ENCODE data around the gene HCRTR2.
"Not testable (repeated sequence)": the region's sequence is repeated elsewhere in the genome, so short reads cannot be mapped to it uniquely, and the experiment has no call there.

HCRTR2 gene

DNA sequence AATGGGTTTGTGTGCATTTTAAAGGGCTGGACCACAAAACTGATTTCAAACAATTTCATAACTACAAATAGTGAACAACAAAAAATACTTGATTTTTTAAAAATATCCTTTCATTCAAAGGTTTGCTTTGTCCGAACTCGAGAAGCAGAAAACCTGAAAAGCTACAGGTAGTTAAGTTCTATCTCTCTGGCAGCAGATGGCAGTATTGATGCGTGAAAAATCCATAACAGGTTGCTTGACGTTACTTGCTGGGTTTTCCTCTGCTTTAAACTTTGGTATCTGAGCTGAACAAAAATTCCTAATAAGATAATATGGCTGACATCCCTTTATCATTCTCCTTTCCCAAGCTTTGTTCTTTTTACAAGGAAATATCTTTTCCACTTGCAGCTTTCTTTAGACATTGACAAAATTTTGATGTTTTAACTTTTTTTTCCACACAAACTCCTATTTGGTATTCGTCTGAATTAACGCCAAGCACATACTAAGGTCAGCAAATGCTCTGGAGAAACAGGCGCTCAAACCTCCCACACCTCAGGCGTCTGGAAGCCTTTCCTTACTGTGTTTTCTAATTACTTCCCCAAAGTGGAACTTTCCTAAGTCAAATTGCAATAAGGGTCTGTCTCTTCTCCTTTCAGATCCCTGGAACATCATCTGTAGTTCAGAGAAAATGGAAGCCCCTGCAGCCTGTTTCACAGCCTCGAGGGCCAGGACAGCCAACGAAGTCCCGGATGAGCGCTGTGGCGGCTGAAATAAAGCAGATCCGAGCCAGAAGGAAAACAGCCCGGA is 102.6 kb downstream of the HCRTR2 start:
- Histone ChIP-seq H3K4me3 (ENCODE audit: low read depth in 1 of 5, low read length in 5 of 5) (peak overlapping the region in 4 of 5 donors; percentile 42 to 58 (median 47)), H3K27ac (ENCODE audit: low read depth, low read length) (no peak overlapping the region), H3K36me3 (ENCODE audit: control insufficient read depth in 5 of 5, insufficient read depth in 5 of 5, low read length in 5 of 5) (no peaks in the 10 kb centered on the region), H3K4me1 (ENCODE audit: control insufficient read depth in 5 of 5, insufficient read depth in 5 of 5, low read length in 5 of 5) (peaks cover 0 to 8% (median 6%) of the 10 kb centered on the region in 5 donors), H3K27me3 (ENCODE audit: control insufficient read depth in 5 of 5, insufficient read depth in 4 of 5, low read length in 5 of 5) (no peaks in the 10 kb centered on the region), H3K9ac (ENCODE audit: low read length in 5 of 5) (no peak overlapping the region), H3K9me3 (ENCODE audit: control insufficient read depth in 5 of 5, low read length in 5 of 5) (no peaks in the 10 kb centered on the region)

GRCh38 chr6:55277646-55278045 is 103.3 kb downstream of the HCRTR2 start:
- Histone ChIP-seq H3K9ac (ENCODE audit: low read length in 5 of 5) (no peak overlapping the region), H3K4me1 (ENCODE audit: control insufficient read depth in 5 of 5, insufficient read depth in 5 of 5, low read length in 5 of 5) (peaks cover 0 to 8% (median 6%) of the 10 kb centered on the region in 5 donors), H3K4me3 (ENCODE audit: low read depth in 1 of 5, low read length in 5 of 5) (no peak overlapping the region), H3K9me3 (ENCODE audit: control insufficient read depth in 5 of 5, low read length in 5 of 5) (no peaks in the 10 kb centered on the region), H3K27ac (ENCODE audit: low read depth, low read length) (no peak overlapping the region), H3K36me3 (ENCODE audit: control insufficient read depth in 5 of 5, insufficient read depth in 5 of 5, low read length in 5 of 5) (no peaks in the 10 kb centered on the region), H3K27me3 (ENCODE audit: control insufficient read depth in 5 of 5, insufficient read depth in 4 of 5, low read length in 5 of 5) (no peaks in the 10 kb centered on the region)

- H3K4me1 ChIP-seq (ENCODE audit: control insufficient read depth in 5 of 5, insufficient read depth in 5 of 5, low read length in 5 of 5) = peaks cover 0 to 8% (median 6%) of the 10 kb centered on the region in 5 donors
- no peak overlapping the region for H3K4me3 ChIP-seq (ENCODE audit: low read depth in 1 of 5, low read length in 5 of 5)
- H3K9me3 ChIP-seq (ENCODE audit: control insufficient read depth in 5 of 5, low read length in 5 of 5) = no peaks in the 10 kb centered on the region
- H3K9ac ChIP-seq (ENCODE audit: low read length in 5 of 5) = no peak overlapping the region
- no peak overlapping the region for H3K27ac ChIP-seq (ENCODE audit: low read depth, low read length)
- no peaks in the 10 kb centered on the region for H3K36me3 ChIP-seq (ENCODE audit: control insufficient read depth in 5 of 5, insufficient read depth in 5 of 5, low read length in 5 of 5)
- H3K27me3 ChIP-seq (ENCODE audit: control insufficient read depth in 5 of 5, insufficient read depth in 4 of 5, low read length in 5 of 5) = no peaks in the 10 kb centered on the region
These were observed 106.9 kb downstream of the HCRTR2 start for GRCh38 chr6:55281215-55281614.

DNA sequence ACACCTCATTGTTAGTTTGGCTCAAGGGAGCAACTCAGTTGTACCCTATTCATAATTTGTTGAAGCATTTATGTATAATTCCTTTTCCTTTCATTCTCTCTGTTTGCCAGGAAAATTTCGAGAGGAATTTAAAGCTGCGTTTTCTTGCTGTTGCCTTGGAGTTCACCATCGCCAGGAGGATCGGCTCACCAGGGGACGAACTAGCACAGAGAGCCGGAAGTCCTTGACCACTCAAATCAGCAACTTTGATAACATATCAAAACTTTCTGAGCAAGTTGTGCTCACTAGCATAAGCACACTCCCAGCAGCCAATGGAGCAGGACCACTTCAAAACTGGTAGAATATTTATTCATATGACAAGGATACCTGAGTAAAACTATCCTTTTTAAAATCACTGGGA is 107.8 kb downstream of the HCRTR2 start:
- no peaks in the 10 kb centered on the region for H3K9me3 ChIP-seq (ENCODE audit: control insufficient read depth in 5 of 5, low read length in 5 of 5)
- no peaks in the 10 kb centered on the region for H3K36me3 ChIP-seq (ENCODE audit: control insufficient read depth in 5 of 5, insufficient read depth in 5 of 5, low read length in 5 of 5)
- H3K9ac ChIP-seq (ENCODE audit: low read length in 5 of 5) = no peak overlapping the region
- no peak overlapping the region for H3K27ac ChIP-seq (ENCODE audit: low read depth, low read length)
- H3K4me3 ChIP-seq (ENCODE audit: low read depth in 1 of 5, low read length in 5 of 5) = no peak overlapping the region
- peaks cover 0 to 4% (median 3%) of the 10 kb centered on the region in 5 donors for H3K4me1 ChIP-seq (ENCODE audit: control insufficient read depth in 5 of 5, insufficient read depth in 5 of 5, low read length in 5 of 5)
- no peaks in the 10 kb centered on the region for H3K27me3 ChIP-seq (ENCODE audit: control insufficient read depth in 5 of 5, insufficient read depth in 4 of 5, low read length in 5 of 5)

DNA sequence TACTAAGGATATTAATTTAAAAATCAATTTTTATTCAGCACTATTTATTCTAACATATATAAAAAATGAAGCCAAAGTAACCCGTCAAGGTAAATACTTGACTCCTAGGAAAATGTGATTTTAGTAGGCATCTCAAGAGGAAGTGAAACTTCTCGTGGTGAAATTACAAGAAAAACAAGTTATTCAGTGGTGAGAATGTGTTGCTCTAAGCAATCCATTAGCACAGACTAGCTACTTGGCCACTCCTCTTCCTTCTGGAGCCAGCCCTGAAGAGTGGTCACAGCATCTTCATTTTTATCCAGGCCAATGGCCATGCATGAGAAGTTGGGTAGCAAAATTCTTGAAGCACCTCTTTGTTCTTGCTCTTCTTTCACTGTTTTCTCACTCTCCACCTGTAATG is 112.5 kb downstream of the HCRTR2 start:
- Histone ChIP-seq H3K27ac (ENCODE audit: low read depth, low read length) (no peak overlapping the region), H3K9me3 (ENCODE audit: control insufficient read depth in 5 of 5, low read length in 5 of 5) (no peaks in the 10 kb centered on the region), H3K9ac (ENCODE audit: low read length in 5 of 5) (no peak overlapping the region), H3K27me3 (ENCODE audit: control insufficient read depth in 5 of 5, insufficient read depth in 4 of 5, low read length in 5 of 5) (no peaks in the 10 kb centered on the region), H3K36me3 (ENCODE audit: control insufficient read depth in 5 of 5, insufficient read depth in 5 of 5, low read length in 5 of 5) (no peaks in the 10 kb centered on the region), H3K4me3 (ENCODE audit: low read depth in 1 of 5, low read length in 5 of 5) (no peak overlapping the region), H3K4me1 (ENCODE audit: control insufficient read depth in 5 of 5, insufficient read depth in 5 of 5, low read length in 5 of 5) (no peaks in the 10 kb centered on the region)

DNA sequence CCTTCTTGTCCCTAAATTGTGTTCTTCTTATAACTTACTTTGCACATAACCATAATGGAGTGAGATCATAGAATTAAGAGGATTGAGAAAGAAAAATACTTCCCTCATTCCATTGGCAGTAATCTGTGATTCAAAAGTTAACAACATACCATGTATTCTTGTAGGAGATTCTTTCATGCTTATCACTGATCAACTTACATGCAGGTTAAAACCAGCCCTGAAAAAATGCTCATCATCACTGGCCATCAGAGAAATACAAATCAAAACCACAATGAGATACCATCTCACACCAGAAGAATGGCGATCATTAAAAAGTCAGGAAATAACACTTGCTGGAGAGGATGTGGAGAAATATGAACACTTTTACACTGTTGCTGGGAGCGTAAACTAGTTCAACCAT is 116.4 kb downstream of the HCRTR2 start:
- Histone ChIP-seq H3K27ac (ENCODE audit: low read depth, low read length) (no peak overlapping the region), H3K4me1 (ENCODE audit: control insufficient read depth in 5 of 5, insufficient read depth in 5 of 5, low read length in 5 of 5) (no peaks in the 10 kb centered on the region), H3K9me3 (ENCODE audit: control insufficient read depth in 5 of 5, low read length in 5 of 5) (no peaks in the 10 kb centered on the region), H3K36me3 (ENCODE audit: control insufficient read depth in 5 of 5, insufficient read depth in 5 of 5, low read length in 5 of 5) (no peaks in the 10 kb centered on the region), H3K4me3 (ENCODE audit: low read depth in 1 of 5, low read length in 5 of 5) (no peak overlapping the region), H3K9ac (ENCODE audit: low read length in 5 of 5) (no peak overlapping the region), H3K27me3 (ENCODE audit: control insufficient read depth in 5 of 5, insufficient read depth in 4 of 5, low read length in 5 of 5) (no peaks in the 10 kb centered on the region)

GRCh38 chr6:55293116-55293515 is 118.8 kb downstream of the HCRTR2 start:
- no peak overlapping the region for H3K27ac ChIP-seq (ENCODE audit: low read depth, low read length)
- no peaks in the 10 kb centered on the region for H3K4me1 ChIP-seq (ENCODE audit: control insufficient read depth in 5 of 5, insufficient read depth in 5 of 5, low read length in 5 of 5)
- H3K9ac ChIP-seq (ENCODE audit: low read length in 5 of 5) = no peak overlapping the region
- no peaks in the 10 kb centered on the region for H3K36me3 ChIP-seq (ENCODE audit: control insufficient read depth in 5 of 5, insufficient read depth in 5 of 5, low read length in 5 of 5)
- no peak overlapping the region for H3K4me3 ChIP-seq (ENCODE audit: low read depth in 1 of 5, low read length in 5 of 5)
- peaks cover 0 to 4% (median 4%) of the 10 kb centered on the region in 5 donors for H3K9me3 ChIP-seq (ENCODE audit: control insufficient read depth in 5 of 5, low read length in 5 of 5)
- no peaks in the 10 kb centered on the region for H3K27me3 ChIP-seq (ENCODE audit: control insufficient read depth in 5 of 5, insufficient read depth in 4 of 5, low read length in 5 of 5)

DNA sequence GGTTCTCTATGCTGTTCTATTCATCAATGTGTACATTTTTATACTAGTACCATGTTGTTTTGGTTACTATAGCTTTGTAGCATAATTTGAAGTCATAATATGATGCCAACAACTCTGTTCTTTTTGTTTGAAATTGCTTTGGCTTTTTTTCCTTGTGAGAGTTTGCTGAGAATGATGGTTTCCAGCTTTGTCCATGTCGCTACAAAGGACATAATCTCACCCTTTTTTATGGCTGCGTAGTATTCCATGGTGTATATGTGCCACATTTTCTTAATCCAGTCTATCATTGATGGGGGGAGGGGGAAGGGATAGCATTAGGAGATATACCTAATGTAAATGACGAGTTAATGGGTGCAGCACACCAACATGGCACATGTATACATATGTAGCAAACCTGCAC is 122.9 kb downstream of the HCRTR2 start:
- H3K9me3 ChIP-seq (ENCODE audit: control insufficient read depth in 5 of 5, low read length in 5 of 5); H3K9ac ChIP-seq (ENCODE audit: low read length in 5 of 5); H3K27me3 ChIP-seq (ENCODE audit: control insufficient read depth in 5 of 5, insufficient read depth in 4 of 5, low read length in 5 of 5); H3K36me3 ChIP-seq (ENCODE audit: control insufficient read depth in 5 of 5, insufficient read depth in 5 of 5, low read length in 5 of 5); H3K4me3 ChIP-seq (ENCODE audit: low read depth in 1 of 5, low read length in 5 of 5); H3K4me1 ChIP-seq (ENCODE audit: control insufficient read depth in 5 of 5, insufficient read depth in 5 of 5, low read length in 5 of 5); H3K27ac ChIP-seq (ENCODE audit: low read depth, low read length): not testable (repeated sequence)

DNA sequence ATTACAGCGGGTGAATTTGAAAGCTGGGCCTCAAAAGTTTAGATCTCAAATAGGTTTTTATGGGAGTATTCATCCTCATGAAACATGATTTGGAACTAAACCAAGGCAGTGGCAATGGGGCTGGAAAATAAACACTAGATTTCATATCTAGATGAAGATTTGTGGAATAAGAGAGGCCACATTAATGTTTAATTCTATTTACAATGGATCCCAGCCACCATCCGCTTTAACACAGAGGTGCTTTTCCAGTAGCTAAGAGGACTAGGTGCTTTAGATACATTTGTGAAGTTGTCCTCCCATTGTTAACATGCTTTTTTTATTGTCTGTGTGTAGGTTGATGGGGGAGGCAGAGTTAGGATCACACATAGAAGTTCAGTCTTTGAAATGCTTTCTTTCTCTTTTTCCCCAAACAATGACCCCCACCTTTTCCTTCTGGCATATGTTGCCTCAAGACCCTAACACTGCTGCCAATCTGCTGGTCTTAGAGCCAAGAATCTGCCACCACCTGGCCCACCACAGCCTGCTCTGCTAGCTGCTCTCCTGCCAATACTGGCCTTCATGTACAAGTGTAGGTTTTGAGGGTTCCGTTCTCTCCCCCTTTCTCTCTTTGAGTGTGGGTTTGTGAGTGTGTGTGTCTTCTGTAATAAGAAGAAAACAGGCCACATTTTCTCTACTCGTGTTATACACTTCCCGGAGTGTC is 125.1 kb downstream of the HCRTR2 start:
- Histone ChIP-seq H3K27ac (ENCODE audit: low read depth, low read length) (no peak overlapping the region), H3K9ac (ENCODE audit: low read length in 5 of 5) (no peak overlapping the region), H3K36me3 (ENCODE audit: control insufficient read depth in 5 of 5, insufficient read depth in 5 of 5, low read length in 5 of 5) (no peaks in the 10 kb centered on the region), H3K4me3 (ENCODE audit: low read depth in 1 of 5, low read length in 5 of 5) (no peak overlapping the region), H3K9me3 (ENCODE audit: control insufficient read depth in 5 of 5, low read length in 5 of 5) (peaks cover 0 to 4% (median 4%) of the 10 kb centered on the region in 5 donors), H3K4me1 (ENCODE audit: control insufficient read depth in 5 of 5, insufficient read depth in 5 of 5, low read length in 5 of 5) (no peaks in the 10 kb centered on the region), H3K27me3 (ENCODE audit: control insufficient read depth in 5 of 5, insufficient read depth in 4 of 5, low read length in 5 of 5) (no peaks in the 10 kb centered on the region)

DNA sequence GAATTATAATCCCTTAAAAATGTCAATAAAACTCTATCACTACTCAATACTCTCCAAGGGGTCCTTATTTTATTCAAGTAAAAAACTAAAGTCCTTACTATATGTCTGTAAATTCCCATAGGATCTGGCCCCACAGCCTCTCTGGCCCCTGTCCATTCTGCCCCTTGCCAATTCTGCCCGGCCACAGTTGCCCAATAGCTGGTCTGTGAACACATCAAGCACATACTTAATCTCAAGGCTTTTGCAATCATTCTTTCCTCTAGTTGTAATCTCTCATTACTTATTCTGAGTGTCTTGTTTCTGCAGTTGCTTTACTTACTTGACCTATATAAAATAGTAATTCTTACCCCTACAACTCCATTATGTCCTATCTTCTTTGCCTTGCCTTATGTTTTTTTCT is 130.4 kb downstream of the HCRTR2 start:
- H3K4me1 ChIP-seq (ENCODE audit: control insufficient read depth in 5 of 5, insufficient read depth in 5 of 5, low read length in 5 of 5) = peaks cover 0 to 5% (median 0%) of the 10 kb centered on the region in 5 donors

More for the DNA sequence above, 130.4 kb downstream of the HCRTR2 start:
- H3K27me3 ChIP-seq (ENCODE audit: control insufficient read depth in 5 of 5, insufficient read depth in 4 of 5, low read length in 5 of 5) = no peaks in the 10 kb centered on the region
- H3K9me3 ChIP-seq (ENCODE audit: control insufficient read depth in 5 of 5, low read length in 5 of 5) = peaks cover 0 to 3% (median 0%) of the 10 kb centered on the region in 5 donors
- no peak overlapping the region for H3K9ac ChIP-seq (ENCODE audit: low read length in 5 of 5)
- no peak overlapping the region for H3K27ac ChIP-seq (ENCODE audit: low read depth, low read length)
- no peak overlapping the region for H3K4me3 ChIP-seq (ENCODE audit: low read depth in 1 of 5, low read length in 5 of 5)
- H3K36me3 ChIP-seq (ENCODE audit: control insufficient read depth in 5 of 5, insufficient read depth in 5 of 5, low read length in 5 of 5) = no peaks in the 10 kb centered on the region

Measured in subcutaneous abdominal adipose tissue (tissue), 5 donors.